Endothelial cell of umbilical vein (primary cell): ENCODE results near the gene KAZALD1. TPM values are rescaled to one million over a fixed set of nuclear protein-coding genes. Genes with fewer than 3 reads are reported as not detected.
A peak's percentile ranks its signal among the peaks of the same experiment; 100 is the strongest.

Experiments
- BruUV-seq: library from RNA; stranded (reverse); fragments of 400-500 nt; replicated peaks from 2 replicates; lab custom pipeline; 2021; lab: Mats Ljungman, UMichigan
- CTCF ChIA-PET: fragments of 300-600, 350-600 bp; sonication (Branson Sonifier 250); formaldehyde crosslinking; loops from one replicate; lab custom pipeline; 2021; ENCODE audit warnings: antibody characterized with exemption, inconsistent platforms; lab: Charles Lee
- POLR2A ChIA-PET: fragments of 300-600, 350-600 bp; sonication (Branson Sonifier 250); formaldehyde crosslinking; loops from one replicate; lab custom pipeline; 2021; ENCODE audit warnings: antibody characterized with exemption, inconsistent platforms; lab: Charles Lee
- DNase-seq: peaks from one replicate; pipeline ENCODE4 v3.0.0-alpha.2; 2011; ENCODE audit warnings: low read depth, low spot score
- FAIRE-seq: peaks from 2 replicates; lab custom pipeline; 2011; peaks lifted over from hg19 to GRCh38; lab: Jason Lieb, UNC
- H2AFZ ChIP-seq: 2 replicates; pipeline ENCODE4 v1.6.0; 2012; ENCODE audit warnings: low read depth, low read length, control low read depth, inconsistent platforms
- H3K27ac ChIP-seq: 2 replicates; pipeline ENCODE4 v1.5.1; 2011; ENCODE audit warnings: low read depth, mild to moderate bottlenecking, control low read depth, low read length, moderate library complexity; ENCODE audit not compliant: insufficient read depth
- H3K27me3 ChIP-seq, 2 experiments: 2 replicates each; pipeline versions ENCODE4 v1.6.0 to v1.6.1; 2011; ENCODE audit warnings: low read length in 2 of 2, mixed read lengths in 1 of 2; ENCODE audit not compliant: control insufficient read depth in 2 of 2, insufficient read depth in 2 of 2
- H3K36me3 ChIP-seq, 2 experiments: 2 replicates in 1 of 2; 3 replicates in 1 of 2; pipeline ENCODE4 v1.5.1; 2011; ENCODE audit warnings: low read length in 2 of 2, mild to moderate bottlenecking in 1 of 2, moderate library complexity in 1 of 2; ENCODE audit not compliant: control insufficient read depth in 2 of 2, insufficient read depth in 2 of 2; ENCODE audit errors: extremely low read depth in 1 of 2
- H3K4me1 ChIP-seq: 3 replicates; pipeline ENCODE4 v1.5.1; 2011; ENCODE audit warnings: mild to moderate bottlenecking, low read length; ENCODE audit not compliant: control insufficient read depth, insufficient read depth; ENCODE audit errors: extremely low read depth
- H3K4me2 ChIP-seq: 2 replicates; pipeline ENCODE4 v1.6.1; 2011; ENCODE audit warnings: low read length, control low read depth, mixed read lengths; ENCODE audit not compliant: insufficient read depth
- H3K4me3 ChIP-seq, 3 experiments: fragments of 200-600 bp in 1 of 3; sonication (generic), shearing (Covaris generic) in 1 of 3; replicated peaks in 1 of 3; 2 replicates each; pipeline ENCODE4 v1.5.1; 2011 to 2016; ENCODE audit warnings: control low read depth in 3 of 3, low read length in 3 of 3, mild to moderate bottlenecking in 2 of 3, inconsistent platforms in 1 of 3, low read depth in 1 of 3, moderate library complexity in 1 of 3; ENCODE audit not compliant: insufficient read depth in 1 of 3
- H3K79me2 ChIP-seq: 2 replicates; pipeline ENCODE4 v1.6.0; 2012; ENCODE audit warnings: low read length, inconsistent platforms; ENCODE audit not compliant: control insufficient read depth, insufficient read depth
- H3K9ac ChIP-seq: replicated peaks from 2 replicates; pipeline ENCODE3; 2011; ENCODE audit warnings: low read length, control low read depth; ENCODE audit not compliant: insufficient read depth; ENCODE audit errors: extremely low read depth
- H3K9me1 ChIP-seq: replicated peaks from 3 replicates; pipeline ENCODE4 v1.6.0; 2011; ENCODE audit warnings: mild to moderate bottlenecking, low read length; ENCODE audit not compliant: control insufficient read depth, insufficient read depth; ENCODE audit errors: extremely low read depth
- H3K9me3 ChIP-seq: replicated peaks from 2 replicates; pipeline ENCODE4 v1.5.1; 2012; ENCODE audit warnings: low read length, inconsistent platforms; ENCODE audit not compliant: control insufficient read depth, insufficient read depth
- H4K20me1 ChIP-seq: replicated peaks from 2 replicates; pipeline ENCODE3; 2011; ENCODE audit warnings: mild to moderate bottlenecking, low read length; ENCODE audit not compliant: control insufficient read depth, insufficient read depth; ENCODE audit errors: extremely low read depth
- GATA2 ChIP-seq: IDR thresholded peaks from 2 replicates; pipeline ENCODE4 v1.7.0; 2011; ENCODE audit warnings: low read depth, mild to moderate bottlenecking, moderate library complexity, mixed read lengths, low read length; ENCODE audit not compliant: insufficient read length, insufficient read depth
- MYC ChIP-seq: IDR thresholded peaks from one replicate; pipeline ENCODE4 v1.6.1; 2011; ENCODE audit warnings: mild to moderate bottlenecking, low read depth, low read length
- dilution Hi-C: fragments of 300-500 bp; cut with MboI; formaldehyde crosslinking; loops from one replicate; pipeline ENCODE4 v1.15.0; 2019; ENCODE audit warnings: low sequenced_read_pairs; ENCODE audit not compliant: extremely low pct_ligation_motif_present
- intact Hi-C: fragments of 100-400 bp; cut with micrococcal nuclease; formaldehyde crosslinking; loops from one replicate; pipeline ENCODE4 v1.10.0; 2022
- polyA plus RNA-seq, 4 experiments: library from polyadenylated mRNA; depleted of rRNA in 3 of 4; stranded (reverse) in 3 of 4; unstranded in 1 of 4; fragments of >200 nt; gene quantifications; 2 replicates each; pipeline versions ENCODE4 v1.2.1 to v1.2.3, GENCODE V29; 2011 to 2012; ENCODE audit warnings: missing spikeins in 1 of 4
- total RNA-seq: library from RNA; stranded (reverse); gene quantifications from 2 replicates; pipeline ENCODE4 v1.2.3, GENCODE V29; 2021
- TF ChIP-seq, protein P1 (sequence below), 2 donors: IDR thresholded peaks; 1 replicate in 1 of 2; 2 replicates in 1 of 2; pipeline ENCODE4 v1.5.1; 2011; ENCODE audit warnings: low read length in 2 of 2, mild to moderate bottlenecking in 2 of 2, moderate library complexity in 2 of 2, control low read depth in 1 of 2, inconsistent platforms in 1 of 2, low read depth in 1 of 2; ENCODE audit not compliant: insufficient read depth in 1 of 2; ENCODE audit errors: extremely low read depth in 1 of 2

KAZALD1 gene
- total and polyA plus RNA-seq, 2 donors (not counting 3 experiments of a cell fraction or from before 2014, with no cell fraction given), result 3.0 to 3.3 TPM

DNA sequence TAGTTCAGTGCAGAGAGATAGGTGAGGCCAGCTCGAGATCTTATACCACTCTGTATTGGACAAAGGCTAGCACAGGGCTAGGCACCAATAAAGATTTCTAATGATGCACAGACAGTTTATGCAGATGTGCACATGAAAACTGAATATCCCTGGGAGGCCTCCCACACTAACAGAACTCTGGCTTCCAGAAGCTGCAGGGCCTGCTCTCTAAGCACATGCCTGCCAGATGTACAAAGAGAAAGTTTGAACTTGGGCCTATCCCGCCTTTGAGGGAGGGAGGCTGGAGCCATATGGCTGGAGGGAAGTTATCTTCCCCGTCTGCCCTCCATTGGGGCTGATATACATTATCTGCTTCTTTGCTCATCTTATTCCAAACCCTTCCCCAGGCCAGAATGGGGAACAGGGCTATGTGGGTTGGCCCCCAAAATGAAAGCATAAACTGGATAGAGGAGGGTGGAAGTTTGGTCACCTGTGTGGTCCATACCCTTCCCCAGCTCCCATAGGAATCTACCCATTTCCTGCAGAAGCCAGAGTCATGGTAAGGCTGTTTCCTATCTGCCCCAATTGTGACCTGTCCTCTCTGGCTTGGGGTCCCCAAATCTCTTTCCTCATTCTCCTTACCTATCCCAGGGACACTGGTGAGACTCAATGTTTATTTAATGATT is 3.8 kb downstream of the KAZALD1 start:
- POLR2A ChIA-PET, result no interaction called here

More for the DNA sequence above, 3.8 kb downstream of the KAZALD1 start:
- Histone ChIP-seq H4K20me1 (no peaks in the 10 kb centered on the region), H3K27ac (no peak overlapping the region), H2AFZ (peak overlapping the region; percentile 77), H3K9me1 (no peaks in the 10 kb centered on the region), H3K4me1 (peaks cover 41% of the 10 kb centered on the region), H3K9ac (no peak overlapping the region), H3K4me3 (peak overlapping the region in 1 of 3 experiments; percentile 4), H3K79me2 (no peaks in the 10 kb centered on the region), H3K9me3 (no peaks in the 10 kb centered on the region), H3K36me3 (no peaks in the 10 kb centered on the region), H3K27me3 (no peaks in the 10 kb centered on the region), H3K4me2 (peak overlapping the region; percentile 71)
- no TSS peak for BruUV-seq
- DNase-seq, result no peak
- dilution Hi-C loops (no loop called here), intact Hi-C loops (loop anchor here (1.0 to 5.0 kb wide), 3 partner anchors 24 to 46 kb away; partner anchors contain the start of genes PDZD7 and SFXN3)
- TF ChIP-seq, protein P1, sequence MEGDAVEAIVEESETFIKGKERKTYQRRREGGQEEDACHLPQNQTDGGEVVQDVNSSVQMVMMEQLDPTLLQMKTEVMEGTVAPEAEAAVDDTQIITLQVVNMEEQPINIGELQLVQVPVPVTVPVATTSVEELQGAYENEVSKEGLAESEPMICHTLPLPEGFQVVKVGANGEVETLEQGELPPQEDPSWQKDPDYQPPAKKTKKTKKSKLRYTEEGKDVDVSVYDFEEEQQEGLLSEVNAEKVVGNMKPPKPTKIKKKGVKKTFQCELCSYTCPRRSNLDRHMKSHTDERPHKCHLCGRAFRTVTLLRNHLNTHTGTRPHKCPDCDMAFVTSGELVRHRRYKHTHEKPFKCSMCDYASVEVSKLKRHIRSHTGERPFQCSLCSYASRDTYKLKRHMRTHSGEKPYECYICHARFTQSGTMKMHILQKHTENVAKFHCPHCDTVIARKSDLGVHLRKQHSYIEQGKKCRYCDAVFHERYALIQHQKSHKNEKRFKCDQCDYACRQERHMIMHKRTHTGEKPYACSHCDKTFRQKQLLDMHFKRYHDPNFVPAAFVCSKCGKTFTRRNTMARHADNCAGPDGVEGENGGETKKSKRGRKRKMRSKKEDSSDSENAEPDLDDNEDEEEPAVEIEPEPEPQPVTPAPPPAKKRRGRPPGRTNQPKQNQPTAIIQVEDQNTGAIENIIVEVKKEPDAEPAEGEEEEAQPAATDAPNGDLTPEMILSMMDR (IDR thresholded peaks at IDR 0.05; ENCODE audit: extremely low read depth in 1 of 2, insufficient read depth in 1 of 2, low read depth in 1 of 2, low read length in 2 of 2), result no peak
- TF ChIP-seq GATA2 (no peak), MYC (no peak)
- CTCF ChIA-PET, result interaction anchor here (0.9 to 13.1 kb wide), 5 partner anchors 10 to 76 kb away, joined by 3 to 290 read pairs (median 6); no protein-coding TSS in a partner anchor
- no peak for FAIRE-seq
